GM18507 (cell line): ENCODE results near the gene UBASH3B.

ENCODE experiments used
- DNase-seq: peaks from one replicate; pipeline ENCODE4 v3.0.0; 2011; ENCODE audit warnings: low read depth; ENCODE audit not compliant: insufficient read length; ENCODE audit errors: extremely low spot score
- FAIRE-seq: peaks from 2 replicates; lab custom pipeline; 2011; peaks lifted over from hg19 to GRCh38; lab: Jason Lieb, UNC

The UBASH3B gene

GRCh38 chr11:122769126-122769780 is 113.7 kb downstream of the UBASH3B start:
- FAIRE-seq: no peak
- no peak for DNase-seq

GRCh38 chr11:122772945-122773344 is 117.4 kb downstream of the UBASH3B start:
- no peak for DNase-seq
- no peak for FAIRE-seq

DNA sequence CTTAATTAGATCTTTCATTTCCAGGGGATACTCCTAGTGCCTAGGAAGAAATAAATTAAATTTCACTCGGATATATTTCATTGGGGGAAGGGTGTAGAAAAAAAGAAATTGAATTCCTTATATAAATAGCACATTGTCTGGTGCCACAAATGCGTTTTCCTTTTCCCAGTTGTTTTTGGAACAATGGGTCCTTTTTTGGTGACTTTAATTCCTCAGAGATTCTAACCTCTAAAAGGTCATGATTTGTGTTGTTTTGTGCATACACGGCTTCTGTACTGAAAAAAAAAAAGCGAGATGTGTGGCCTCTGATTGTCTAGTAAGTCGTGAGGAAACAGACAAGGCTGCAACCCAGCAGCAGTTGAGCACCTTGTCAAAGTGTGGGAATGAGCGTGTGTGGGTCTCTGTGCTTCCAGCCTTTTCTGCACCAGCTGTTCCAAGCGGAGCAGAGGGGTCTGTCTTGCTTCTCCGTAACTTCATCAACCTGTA is 118.3 kb downstream of the UBASH3B start:
- FAIRE-seq: no peak
- DNase-seq: no peak

DNA sequence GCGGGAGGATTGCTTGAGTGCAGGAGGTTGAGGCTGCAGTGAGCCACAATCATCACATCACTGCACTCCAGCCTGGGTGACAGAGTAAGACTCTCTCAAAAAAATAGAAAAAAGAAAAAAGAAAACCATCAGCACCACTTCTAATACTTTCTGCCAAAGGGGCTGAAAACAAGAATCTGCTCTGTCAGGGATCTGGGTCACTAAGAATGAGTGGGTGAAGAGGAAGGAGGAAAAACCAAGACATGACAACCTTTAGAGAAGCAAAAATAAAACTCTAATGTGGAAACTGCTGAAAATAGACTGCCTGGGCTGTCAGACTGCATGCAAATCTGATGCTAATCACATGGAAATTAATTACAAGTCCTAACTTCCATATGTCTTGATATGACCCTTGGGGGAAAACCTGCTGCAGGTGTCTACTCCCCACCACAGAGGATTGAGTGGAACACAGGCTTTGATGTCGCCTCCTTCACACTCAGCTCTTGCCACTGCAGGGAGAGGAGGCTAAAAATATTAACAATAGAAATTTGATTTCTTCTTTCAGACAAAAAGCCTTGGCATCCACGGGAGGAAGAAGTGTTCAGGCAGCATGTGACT is 120.3 kb downstream of the UBASH3B start:
- FAIRE-seq: no peak

DNA sequence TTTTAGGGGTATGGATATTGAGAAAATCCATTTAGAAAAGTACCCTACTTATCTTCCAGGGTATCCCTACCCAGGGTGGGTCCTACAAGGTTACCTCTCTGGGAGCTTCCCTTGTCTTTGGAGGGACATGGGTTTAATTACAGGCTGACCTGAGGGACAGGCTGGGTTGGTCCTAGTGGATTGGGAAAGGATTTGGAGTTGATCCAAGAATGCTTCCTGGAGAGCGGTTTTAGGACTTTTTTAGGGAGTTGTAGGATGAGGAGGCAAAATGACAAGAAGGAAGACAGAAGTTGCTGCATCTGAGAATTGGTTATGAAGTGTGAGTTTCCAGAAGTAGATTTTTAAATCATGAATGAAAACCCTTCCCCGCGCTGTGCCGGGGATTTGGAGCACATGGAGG is 121.0 kb downstream of the UBASH3B start:
- no peak for DNase-seq
- FAIRE-seq: no peak

More for the DNA sequence above, 120.3 kb downstream of the UBASH3B start:
- DNase-seq: no peak

GRCh38 chr11:122777343-122777742 is 121.8 kb downstream of the UBASH3B start:
- FAIRE-seq (no peak), DNase-seq (no peak)

DNA sequence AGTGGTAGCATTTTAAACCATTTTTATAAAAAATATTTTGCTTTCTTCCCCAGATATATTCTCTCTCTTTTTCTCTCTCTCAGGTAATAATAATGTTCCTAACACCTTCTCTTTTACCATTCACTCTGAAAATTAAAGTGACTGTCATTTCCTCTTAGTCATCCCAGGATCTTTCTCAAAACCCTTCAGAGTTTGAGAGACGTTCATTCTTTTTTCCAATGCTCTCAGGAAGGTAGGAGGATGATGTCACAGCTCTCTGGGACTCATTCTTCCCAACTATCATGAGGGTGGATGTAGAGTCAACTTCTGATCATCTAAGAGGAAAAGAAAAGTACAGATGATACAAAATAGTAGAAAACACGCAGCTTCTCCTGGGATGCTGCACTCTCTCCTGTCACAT is 122.6 kb downstream of the UBASH3B start:
- FAIRE-seq: no peak
- DNase-seq: no peak

DNA sequence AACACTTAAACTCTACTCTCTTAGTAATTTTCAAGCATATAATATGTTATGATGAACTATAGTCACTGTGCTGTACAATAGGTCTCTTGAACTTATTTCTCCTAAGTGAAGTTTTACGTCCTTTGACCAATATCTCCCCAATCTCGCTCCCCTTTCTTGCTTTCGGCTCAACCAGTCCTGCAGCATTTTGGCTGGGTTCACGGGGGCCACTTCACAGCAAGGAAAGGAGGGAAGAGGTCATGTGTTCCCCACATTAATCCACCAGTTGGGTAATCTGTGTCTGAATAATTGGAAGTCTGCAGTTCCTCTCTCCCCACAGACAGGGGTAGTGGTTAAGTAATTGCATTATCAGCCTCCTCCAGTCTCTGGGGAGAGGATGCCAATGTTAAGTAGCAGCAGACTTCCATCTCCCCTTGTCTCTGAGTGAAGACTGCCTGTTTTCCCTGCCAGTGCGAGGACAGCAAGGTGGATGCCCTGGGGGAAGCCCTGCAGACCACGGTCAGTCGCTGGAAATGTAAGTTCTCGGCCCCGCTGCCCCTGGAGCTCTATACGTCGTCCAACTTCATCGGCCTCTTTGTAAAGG is 123.6 kb downstream of the UBASH3B start:
- DNase-seq (no peak), FAIRE-seq (no peak)

DNA sequence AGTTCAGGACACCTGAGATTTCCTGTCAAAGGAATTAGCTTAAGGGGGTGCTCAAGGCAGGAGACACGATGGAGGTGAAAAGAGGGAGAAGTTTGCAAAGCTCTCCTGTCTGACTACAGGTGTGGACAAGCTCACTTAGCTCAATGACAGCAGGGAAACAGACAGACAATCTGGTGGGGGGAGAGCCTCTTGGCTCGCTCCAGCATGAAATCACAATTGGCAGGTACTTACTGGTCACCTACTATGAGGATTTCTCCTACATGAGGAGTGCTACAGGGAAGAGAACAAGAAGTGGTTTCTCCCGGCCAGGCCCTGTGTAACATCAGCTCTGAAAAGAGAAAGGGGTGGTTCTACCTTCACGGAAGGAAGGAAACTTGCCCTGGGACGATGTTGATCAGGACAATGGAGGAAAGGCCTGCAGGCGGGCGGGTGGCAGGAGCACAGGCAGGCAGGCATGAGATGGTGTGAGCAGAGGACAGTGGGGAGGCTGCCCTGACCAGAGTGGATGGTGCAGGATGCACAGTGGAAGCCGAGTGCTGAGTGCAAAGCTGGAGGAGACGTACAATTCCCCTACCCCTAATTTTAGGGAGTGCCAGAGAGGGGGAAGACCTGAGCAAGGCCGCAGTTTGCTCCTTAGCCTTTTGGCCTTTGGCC is 124.9 kb downstream of the UBASH3B start:
- DNase-seq (no peak), FAIRE-seq (no peak)

DNA sequence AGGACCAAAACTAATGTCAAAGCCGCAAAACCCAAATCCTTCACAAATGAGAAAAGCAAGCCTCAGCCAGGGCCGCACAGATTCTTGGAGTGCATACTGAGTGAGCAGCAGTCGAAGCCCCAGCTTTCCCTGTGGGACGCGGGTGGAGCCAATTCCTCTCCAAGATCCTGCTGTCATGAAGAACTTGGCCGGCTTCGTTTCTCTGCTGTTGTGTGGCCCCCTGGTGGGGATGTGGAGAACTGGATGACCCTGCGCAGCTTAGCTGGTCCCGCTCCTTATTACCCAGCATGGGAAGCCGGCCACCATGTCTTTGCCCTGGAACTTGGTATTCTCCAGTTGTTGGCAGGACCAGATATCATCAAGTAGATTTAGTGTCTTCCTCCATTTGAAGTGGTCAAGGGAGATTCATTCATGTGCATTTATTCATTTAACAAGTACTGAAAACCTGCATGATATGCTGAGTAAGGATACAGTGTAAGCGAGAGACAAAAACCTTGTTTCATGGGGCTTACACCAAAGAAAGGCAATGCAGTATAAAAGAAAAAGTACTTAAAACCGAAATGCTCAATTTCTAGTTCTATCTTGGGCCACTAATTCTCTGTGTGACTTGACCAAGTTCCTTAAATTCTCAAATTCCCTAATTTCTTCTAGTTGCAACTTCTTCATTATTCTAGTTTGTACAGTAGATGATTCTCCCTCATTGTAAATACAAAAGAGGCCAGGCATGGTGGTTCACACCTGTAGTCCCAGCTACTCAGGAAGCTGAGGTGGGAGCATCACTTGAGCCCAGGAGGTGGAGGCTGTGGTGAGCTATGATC is 126.1 kb downstream of the UBASH3B start:
- FAIRE-seq (peak; percentile 91), DNase-seq (peak; percentile 47)

DNA sequence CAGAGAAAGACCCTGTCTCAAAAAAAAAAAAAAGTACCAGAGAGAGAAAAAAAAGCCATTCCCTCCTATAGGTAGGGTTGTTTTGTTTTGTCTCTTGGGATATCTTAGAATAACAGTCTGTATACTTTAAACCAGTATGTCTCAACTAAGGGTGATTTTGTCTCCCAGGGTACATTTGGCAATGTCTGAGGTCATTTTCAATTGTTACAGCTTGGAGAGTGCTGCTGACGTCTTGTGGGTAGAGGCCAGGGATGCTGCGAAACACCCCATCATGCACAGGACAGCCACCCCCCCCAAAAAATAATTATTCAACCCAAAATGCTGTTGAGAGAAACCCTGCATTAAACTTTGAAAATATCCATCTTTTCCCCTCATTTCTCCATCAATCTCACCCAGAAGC is 126.7 kb downstream of the UBASH3B start:
- FAIRE-seq (no peak), DNase-seq (no peak)

DNA sequence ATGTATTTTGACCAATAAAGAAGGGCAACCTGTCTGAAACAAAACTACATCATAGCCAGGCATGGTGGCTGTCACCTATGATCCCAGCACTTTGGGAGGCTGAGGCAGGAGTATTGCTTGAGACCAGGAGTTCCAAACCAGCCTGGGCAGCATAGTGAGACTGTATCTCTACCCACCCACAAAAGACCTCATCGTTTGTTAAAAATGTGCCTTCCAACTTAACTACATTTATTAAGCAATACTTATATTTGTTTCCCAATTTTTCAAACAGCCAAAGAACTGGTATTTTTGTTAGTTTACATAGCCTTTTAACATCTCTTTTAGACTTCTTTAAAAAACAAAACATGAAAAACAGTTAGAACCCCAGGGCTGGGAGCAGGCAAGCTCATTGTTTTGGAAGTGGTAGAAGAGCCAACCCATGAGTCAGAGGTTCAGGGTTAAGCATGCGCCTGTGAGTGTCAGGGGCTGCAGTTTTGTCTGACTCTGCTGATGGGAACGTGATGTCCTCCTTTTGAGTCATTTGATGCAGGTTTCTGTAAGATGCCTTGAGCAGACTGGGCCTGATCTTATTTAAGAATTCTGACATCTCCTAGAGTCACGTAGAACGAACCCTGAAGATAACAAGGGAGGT is 128.9 kb downstream of the UBASH3B start:
- no peak for DNase-seq

GRCh38 chr11:122785031-122785541 is 129.6 kb downstream of the UBASH3B start:
- DNase-seq: no peak
- FAIRE-seq: no peak

More for the DNA sequence above, 128.9 kb downstream of the UBASH3B start:
- no peak for FAIRE-seq

DNA sequence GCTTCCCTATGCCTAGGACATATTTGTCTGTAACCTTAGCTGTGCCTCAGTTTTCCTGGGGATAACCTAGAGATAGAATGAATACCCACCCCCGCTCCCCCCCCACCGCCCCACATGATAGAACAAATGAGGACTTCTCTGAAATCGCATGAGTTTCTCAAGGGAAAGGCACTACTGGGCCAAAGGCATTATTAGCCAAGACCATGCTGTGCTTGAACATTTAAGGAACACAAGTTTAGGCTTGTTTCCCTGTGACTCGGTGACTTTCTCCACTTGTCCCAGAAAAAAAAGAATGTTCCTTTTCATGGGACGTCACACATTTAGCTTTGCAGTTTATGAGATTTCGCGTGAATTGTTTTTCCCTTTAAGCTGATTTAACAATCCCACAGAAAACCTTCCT is 131.4 kb downstream of the UBASH3B start:
- FAIRE-seq (no peak), DNase-seq (no peak)

- FAIRE-seq (no peak), DNase-seq (no peak)
Measured at GRCh38 chr11:122788781-122789535, 133.4 kb downstream of the UBASH3B start.

DNA sequence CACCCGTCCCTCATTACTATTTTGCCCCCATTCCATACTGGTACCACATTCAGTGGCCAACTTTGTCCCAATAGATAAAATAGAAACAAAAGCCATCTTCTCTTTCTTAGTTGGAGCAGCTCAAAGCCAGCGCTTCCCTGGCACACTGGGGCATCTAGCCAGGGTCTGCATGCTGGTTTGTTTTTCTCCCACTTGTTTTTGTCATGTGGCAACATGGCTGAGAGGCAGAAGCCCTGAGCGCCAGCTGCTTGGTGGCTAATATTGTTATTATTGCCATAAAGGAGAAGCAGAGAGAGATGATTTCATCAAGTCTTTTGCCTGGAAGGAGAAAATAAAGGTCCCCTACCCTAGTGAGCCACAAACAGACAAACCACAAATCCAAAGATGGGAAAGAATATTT is 134.4 kb downstream of the UBASH3B start:
- FAIRE-seq (no peak), DNase-seq (no peak)

DNA sequence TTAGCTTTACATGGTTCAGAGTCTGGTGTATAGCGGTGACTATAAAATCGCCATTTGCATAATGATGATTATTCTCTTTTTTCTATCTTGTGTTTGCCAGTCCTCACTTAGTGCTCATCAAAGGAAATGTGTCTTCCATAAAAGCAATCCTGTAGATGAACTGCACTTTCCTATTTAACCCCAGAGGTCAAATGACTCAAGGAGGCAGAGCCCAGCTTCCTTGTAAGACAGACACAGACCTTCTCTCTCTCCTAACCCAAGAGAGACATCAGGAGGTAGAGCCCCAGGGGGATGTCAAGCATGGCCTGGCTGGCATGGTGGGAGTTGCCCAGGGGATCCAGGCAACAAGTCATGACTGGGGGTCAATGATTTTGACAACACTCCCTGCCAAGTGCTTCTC is 135.9 kb downstream of the UBASH3B start:
- no peak for FAIRE-seq
- no peak for DNase-seq

DNA sequence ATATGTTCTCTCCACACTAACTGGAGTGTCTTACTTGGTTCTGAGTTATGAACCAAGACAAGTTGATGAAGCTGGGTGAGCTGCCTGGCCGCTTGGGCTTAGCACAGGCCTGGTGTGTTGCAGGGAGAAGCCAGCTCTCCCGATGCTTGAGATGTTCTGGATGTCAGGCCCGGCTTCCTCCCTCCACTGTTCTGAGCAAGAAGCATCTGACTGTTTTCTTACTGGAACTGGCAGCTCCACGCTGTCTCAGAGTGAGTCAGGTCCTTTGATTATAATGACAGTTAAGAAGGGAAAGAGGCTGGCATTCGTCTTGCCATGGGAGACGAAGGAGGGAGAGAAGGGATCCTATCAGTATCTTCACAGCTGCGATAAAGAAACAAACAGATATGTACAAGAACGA is 136.3 kb downstream of the UBASH3B start:
- no peak for DNase-seq
- no peak for FAIRE-seq
